Fibroblast of skin of right biceps (primary cell): Measurements from ENCODE around the gene HIGD1A.

Source experiments
- DNase-seq: peaks from one replicate; pipeline ENCODE4 v3.0.0-alpha.2; 2013

HIGD1A gene

GRCh38 chr3:42752441-42752840, 51.8 kb downstream of the HIGD1A start:
- no peak for DNase-seq

GRCh38 chr3:42751609-42752008, 52.7 kb downstream of the HIGD1A start:
- DNase-seq: no peak

DNA sequence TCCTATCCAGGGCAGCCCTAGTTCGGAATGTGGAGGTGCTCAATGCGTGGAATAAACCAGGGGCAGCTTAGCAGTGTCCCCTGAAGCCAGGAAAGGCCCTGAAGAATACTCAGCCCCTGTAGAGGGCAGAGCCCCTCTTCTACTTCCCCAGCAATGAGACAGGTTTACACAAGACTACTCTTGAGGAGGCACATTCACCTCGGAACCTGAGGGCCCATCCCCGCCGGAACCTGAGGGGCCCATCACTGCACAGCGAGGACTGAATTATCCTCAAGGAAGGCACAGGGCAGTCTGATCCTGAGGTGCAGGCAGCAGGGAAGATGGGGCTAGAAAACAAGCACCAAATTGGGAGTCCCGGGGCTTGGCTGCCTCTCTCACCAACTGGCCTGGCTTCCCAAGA, 53.5 kb downstream of the HIGD1A start:
- DNase-seq: no peak

DNA sequence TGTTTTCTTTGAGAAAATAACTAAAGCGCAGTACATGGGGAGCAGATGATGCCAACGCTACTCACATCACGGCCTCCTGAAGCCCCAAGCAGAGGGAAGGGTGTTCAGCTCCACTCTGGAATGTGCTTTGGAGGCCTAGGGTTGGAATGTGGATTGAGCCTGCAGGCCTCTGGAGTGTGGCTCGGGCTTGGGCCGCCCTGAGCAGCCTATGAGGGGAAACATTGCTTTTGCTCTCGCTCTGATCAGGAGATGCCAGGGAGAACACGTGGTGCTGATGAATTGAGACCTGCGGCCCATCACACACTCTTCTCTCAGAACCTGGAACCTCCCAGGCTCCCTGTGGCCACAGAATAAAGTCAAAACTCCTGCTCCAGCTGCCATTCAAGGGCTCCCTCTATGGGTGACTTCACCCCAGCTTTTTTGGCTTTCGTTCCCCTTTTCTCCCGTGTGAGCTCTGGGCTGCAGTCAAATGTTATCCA, 54.5 kb downstream of the HIGD1A start:
- peak; percentile 20 for DNase-seq

- DNase-seq: no peak
These were observed 55.1 kb downstream of the HIGD1A start for GRCh38 chr3:42749025-42749752.

GRCh38 chr3:42747581-42747980, 56.7 kb downstream of the HIGD1A start:
- no peak for DNase-seq

DNA sequence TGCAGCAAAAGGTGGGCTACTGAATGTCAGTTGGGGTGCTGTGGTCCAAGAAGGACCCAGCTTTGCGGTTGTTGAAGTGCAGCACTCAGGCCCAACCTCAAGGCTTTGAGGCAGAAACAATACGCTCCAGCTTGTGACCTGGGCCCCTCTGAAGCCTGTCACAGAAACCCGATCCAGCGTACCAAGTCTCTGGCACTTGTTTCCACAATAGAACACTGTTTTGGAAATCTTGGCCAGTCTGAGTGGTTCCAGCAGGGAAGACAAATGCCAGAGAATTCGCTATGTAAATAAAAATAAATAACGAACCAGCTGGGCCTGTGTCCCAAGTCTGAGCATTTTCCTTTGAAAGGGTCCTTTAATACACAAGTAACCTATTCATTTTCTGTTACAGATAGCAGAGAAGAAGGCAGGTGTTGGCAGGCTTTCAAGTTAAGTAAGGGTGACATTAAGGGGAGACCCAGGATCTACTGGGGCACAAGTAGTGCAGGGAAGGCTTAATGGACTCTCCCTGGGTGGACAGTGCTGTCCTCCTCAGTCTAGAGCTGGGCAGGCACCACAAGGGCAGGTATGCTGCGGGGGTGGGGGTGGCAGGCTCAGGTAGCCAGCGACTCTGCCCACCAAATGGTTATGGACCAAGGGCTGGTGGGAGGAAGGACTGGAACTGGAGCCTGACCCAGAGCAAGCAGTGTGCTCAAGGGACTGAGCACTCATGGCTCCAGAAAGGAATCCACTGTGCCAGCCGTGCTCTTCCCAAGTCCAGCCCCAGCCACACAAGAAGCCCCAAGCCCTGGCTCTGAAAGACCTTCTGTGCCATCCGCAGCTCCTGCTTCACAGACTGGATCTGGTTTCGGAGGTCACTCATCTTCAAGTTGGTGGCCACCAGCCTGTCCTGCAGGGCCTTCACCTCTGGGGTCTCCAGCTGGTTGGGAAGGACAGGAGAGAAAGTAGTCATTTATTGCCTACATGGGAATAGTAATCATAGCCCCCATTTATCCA, 57.5 kb downstream of the HIGD1A start:
- DNase-seq: no peak

DNA sequence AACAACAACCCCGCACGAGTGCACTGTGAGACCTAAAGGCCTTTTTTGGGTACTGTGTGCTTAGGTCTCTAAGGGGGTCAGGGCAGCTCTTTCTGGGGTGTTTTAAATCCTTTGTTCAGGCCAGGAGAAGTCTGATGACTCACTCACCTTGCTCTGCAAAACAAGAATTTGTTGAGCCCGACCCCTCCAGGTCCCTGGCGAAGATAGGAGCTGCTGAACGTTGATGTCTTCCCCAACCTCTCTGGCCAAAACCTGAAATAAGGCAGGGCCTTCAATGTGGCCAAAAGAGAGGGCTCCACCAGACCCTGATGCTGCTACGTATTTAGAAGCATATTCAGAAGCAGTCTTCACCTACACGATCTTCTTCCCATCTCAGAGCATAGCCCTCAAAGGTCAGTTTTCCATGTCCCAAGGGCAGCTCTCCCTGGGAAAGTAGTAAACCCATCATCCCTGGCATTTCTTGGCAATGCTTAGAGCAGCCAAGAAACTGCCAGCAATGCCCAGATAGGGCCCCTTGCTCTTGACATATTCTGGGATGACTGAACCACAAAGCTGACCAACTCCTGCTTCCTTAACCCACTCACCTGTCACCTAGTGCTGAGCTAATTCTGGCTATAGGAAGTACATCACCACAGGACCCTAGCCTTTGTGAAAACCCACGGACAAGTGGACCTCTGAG, 58.4 kb downstream of the HIGD1A start:
- no peak for DNase-seq

- no peak for DNase-seq
These were observed 59.0 kb downstream of the HIGD1A start for GRCh38 chr3:42745291-42745745.

DNA sequence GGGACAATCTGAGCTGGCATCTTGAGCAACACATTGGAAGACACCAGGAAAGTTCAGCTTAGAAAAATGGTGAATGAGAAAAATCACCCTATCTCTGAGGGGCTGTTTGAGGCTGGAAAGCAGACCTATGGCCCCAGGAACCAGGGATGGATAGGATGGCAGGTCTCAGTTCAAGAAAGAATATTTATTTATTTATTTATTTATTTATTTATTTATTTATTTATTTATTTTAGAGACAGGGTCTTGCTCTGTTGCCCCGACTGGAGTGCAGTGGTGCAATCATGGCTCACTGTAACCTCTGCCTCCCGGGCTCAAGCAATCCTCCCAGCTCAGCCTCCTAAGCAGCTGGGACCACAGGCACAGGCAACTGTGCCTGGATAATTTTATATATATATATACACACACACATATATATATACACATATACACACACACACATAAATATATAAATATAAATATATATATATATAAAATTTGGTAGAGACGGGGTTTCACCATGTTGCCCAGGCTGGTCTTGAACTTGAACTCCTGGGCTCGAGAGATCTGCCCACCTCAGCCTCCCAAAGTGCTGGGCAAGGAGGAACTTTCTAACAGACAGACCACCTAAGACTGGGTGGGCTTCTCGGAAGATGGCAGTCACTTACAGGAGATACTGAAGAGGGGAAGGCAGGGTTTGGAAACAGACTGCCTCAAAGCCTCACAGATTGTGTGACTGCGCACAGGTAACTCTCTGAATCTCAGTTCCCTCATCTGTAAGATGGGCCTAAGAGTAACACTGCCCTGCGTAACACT, 60.9 kb downstream of the HIGD1A start:
- DNase-seq: no peak

GRCh38 chr3:42742688-42743087, 61.6 kb downstream of the HIGD1A start:
- no peak for DNase-seq

DNA sequence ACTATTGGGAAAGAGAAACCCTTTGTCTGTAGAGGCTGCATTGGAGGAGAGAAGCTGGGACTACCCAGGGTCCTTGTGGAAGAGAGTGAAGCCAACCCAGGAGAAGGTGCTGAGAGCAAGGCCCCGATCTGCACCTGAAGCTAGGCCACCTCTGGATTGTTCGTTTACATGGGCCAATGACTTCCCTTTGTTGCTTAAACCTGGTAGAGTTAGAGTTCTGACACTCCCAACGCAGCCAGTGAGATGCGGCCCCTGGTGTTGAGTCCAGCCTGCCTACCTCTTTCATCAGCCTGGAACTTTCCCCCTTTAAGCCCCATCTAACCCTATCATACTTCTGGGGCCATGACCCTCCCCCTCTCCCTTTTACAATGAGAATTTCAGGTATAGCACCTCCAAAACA, 62.0 kb downstream of the HIGD1A start:
- no peak for DNase-seq

DNA sequence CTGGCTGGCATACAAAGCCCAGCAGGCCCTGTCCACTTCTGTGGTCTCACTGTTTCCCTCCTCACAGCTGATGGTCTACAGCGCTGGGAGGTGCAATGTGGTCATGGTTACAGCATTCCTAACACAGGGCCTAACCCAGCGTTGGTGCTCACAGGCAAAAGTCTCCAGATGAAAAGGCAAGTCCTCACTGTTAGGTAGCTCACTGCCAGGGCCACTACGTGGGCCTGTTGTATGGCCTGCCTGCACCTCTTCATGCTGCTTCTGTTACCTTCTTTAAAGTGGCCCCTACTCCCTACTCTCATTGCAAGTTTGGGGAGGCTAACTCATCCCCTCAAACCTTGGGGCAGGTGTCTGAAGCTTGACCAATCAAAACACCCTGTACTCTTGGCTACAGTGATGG, 62.5 kb downstream of the HIGD1A start:
- no peak for DNase-seq

- DNase-seq: no peak
These were observed 64.7 kb downstream of the HIGD1A start for GRCh38 chr3:42739401-42740158.

GRCh38 chr3:42736531-42736930, 67.8 kb downstream of the HIGD1A start:
- no peak for DNase-seq

DNA sequence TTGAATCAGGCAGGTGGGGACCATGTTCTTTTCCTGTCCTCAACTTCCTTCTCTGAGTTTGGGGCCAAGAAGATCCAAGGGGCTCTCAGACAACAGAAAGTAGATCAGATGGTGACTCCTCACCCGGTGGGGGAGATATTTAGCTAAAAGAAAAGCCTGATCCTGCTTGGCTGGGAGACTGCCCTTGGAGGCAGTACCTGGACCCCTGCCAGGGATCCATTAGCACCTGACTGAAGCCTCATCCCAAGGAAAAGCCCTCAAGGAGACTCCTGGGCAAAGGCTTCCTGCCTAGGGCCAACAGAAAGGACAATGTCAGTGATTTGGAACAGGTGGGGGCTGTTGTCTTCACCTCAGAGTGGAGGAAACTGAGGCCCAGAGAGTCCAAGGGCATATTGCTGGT, 68.2 kb downstream of the HIGD1A start:
- no peak for DNase-seq

DNA sequence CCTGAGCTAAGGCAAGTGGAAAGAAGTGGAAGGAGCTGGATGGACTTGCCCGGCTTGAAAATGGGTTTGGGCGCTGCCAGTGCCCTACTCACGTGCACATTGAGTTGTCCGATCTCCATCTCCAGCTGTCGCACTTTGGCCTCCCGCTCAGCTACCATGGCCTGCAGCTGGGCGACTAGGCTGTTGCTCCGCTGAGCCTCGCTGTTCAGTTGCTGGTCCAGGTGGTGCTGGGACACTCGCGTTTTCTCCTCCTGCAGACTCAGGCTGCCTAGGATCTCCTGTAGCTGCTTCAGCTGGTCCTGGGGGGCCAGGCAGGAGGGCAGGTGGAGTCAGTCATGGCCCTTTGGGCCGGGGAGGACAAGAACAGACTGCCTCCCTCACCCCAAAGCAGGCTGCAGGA, 68.7 kb downstream of the HIGD1A start:
- DNase-seq: no peak

DNA sequence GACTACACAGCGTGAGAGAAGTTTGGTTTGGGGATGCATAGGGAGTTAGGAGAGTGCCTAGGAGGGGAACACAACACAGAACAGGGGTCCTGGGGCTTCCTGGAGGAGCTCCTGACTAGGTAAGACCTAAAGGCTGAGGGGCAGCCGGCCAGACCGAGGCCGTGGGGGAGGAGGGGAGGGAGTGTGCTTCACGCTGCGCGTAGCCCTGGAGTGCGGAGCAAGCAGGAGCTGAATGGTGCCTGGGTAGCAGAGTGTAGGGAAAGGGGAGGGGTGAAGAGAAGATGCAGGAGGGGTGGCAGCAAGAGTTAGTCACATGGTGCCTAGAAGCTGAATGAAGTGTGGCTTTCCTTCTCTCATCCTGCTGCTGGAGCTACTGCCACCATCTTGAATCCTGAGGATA, 69.3 kb downstream of the HIGD1A start:
- no peak for DNase-seq

DNA sequence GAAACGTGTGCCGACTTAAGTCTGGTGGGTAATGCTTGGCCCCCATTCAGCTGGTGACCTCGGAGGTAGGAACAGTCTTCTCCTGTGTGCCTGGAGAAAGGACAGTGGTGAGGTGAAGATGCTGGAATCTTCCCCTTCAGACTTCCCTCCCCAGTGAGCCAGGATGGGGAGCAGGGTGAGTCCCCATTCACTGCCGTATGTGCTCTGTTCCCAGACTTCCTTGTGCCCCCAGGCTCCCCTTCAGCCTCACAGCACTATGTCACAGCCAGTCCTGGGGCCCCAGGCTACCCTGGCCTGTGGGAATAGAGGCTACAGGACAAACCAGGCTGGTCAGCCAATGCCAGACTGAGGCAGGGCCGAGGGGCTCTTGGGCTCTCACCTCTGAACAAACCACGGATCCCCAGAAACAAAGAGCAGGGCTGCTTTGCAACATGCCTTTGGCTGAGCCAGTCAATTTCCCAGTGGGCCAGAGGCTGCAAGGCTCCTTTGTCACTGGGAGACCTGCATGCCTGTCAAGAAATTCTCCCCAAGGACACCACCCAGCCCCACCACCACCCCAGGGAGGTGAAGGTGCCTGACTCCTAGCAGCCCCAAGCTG, 69.9 kb downstream of the HIGD1A start:
- no peak for DNase-seq

GRCh38 chr3:42733501-42734262, 70.6 kb downstream of the HIGD1A start:
- DNase-seq: no peak
